ENCODE measurements around the gene SLC38A8. TPM values are rescaled to one million over a fixed set of nuclear protein-coding genes. Genes with fewer than 3 reads are reported as not detected.

SLC38A8 gene
- total RNA-seq, 1 donor from 2014 or later, result not detected

DNA sequence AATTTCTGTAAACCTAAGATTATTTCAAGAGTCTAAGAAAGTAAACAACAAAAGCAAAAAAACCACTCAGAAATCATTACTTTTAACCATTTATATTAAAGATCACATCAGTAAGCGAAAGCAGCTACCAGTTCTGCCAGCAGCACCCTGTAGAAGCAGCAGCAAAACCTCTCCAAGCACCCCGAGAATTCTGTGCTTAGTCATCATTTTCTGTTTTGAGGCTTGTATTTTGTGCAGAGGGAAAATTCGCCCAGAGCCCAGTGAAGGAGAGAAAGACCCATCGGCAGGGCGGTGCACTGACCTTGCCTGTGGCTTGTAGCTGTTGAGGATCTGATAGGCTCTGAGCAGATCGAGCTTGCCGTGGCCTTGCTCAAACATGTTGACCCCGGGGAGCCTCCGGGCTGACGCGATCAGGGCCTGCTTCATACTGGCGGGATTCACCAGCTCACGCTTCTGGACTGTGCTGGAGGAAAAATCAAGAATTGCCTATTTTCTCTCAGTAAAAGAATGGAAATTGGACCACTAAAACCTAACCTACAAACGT lies 38.9 kb upstream of the SLC38A8 start:
- no peak for DNase-seq (ENCODE audit: low read depth)
- TF ChIP-seq, protein P1, sequence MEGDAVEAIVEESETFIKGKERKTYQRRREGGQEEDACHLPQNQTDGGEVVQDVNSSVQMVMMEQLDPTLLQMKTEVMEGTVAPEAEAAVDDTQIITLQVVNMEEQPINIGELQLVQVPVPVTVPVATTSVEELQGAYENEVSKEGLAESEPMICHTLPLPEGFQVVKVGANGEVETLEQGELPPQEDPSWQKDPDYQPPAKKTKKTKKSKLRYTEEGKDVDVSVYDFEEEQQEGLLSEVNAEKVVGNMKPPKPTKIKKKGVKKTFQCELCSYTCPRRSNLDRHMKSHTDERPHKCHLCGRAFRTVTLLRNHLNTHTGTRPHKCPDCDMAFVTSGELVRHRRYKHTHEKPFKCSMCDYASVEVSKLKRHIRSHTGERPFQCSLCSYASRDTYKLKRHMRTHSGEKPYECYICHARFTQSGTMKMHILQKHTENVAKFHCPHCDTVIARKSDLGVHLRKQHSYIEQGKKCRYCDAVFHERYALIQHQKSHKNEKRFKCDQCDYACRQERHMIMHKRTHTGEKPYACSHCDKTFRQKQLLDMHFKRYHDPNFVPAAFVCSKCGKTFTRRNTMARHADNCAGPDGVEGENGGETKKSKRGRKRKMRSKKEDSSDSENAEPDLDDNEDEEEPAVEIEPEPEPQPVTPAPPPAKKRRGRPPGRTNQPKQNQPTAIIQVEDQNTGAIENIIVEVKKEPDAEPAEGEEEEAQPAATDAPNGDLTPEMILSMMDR (conservative IDR thresholded peaks at IDR 0.05; ENCODE audit: low read depth, low read length), result no peak
- H3K4me3 ChIP-seq (ENCODE audit: low read depth, low read length), result no peak overlapping the region

DNA sequence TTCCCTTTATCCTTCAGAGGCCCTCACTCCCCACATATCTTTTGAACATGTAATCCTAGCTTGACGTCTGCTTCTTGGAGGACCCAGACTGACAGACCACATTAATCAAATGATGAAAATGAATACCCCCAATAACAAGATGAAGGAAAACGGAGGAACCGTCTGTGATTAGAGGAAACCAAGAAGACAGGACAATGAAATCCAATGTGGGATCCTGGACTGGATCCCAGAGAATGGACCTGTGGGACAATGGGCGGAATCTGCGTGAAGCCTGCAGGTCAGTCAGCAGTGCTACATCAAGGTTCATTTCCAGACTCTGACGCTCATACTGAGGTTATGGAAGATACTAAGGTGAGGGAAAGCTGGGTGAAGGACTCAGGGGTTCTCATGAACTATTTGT lies 38.2 kb upstream of the SLC38A8 start:
- DNase-seq (ENCODE audit: low read depth), result no peak
- TF ChIP-seq, protein P1 (conservative IDR thresholded peaks at IDR 0.05; ENCODE audit: low read depth, low read length), result no peak
- H3K4me3 ChIP-seq (ENCODE audit: low read depth, low read length), result no peak overlapping the region

DNA sequence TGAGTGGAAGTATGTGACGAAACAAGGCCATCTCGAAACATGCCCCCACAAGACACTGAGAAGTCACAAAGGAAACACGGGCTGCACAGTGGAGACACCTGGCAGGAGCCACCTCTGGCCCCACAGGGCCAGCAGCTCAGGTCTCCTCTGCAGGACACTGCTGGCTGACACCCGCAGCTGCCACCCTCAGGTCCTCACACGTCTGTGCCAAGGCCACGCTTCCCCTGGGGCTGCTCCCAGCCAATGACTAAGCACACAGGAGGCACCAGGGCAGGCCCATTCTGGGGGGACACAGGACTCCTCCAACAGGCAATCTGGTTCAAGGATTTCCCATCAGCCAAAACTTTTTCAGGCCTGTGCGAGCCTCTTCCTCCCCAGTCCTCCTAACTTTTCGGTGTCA lies 37.8 kb upstream of the SLC38A8 start:
- TF ChIP-seq, protein P1 (conservative IDR thresholded peaks at IDR 0.05; ENCODE audit: low read depth, low read length), result no peak
- H3K4me3 ChIP-seq (ENCODE audit: low read depth, low read length), result no peak overlapping the region
- DNase-seq (ENCODE audit: low read depth), result no peak

GRCh38 chr16:84079664-84080063 lies 37.1 kb upstream of the SLC38A8 start:
- TF ChIP-seq, protein P1 (conservative IDR thresholded peaks at IDR 0.05; ENCODE audit: low read depth, low read length), result no peak
- H3K4me3 ChIP-seq (ENCODE audit: low read depth, low read length), result no peak overlapping the region
- no peak for DNase-seq (ENCODE audit: low read depth)

GRCh38 chr16:84075376-84075775 lies 32.8 kb upstream of the SLC38A8 start:
- TF ChIP-seq, protein P1 (conservative IDR thresholded peaks at IDR 0.05; ENCODE audit: low read depth, low read length), result no peak
- DNase-seq (ENCODE audit: low read depth), result no peak
- H3K4me3 ChIP-seq (ENCODE audit: low read depth, low read length), result no peak overlapping the region

- no peak for DNase-seq (ENCODE audit: low read depth)
- H3K4me3 ChIP-seq (ENCODE audit: low read depth, low read length), result no peak overlapping the region
- TF ChIP-seq, protein P1 (conservative IDR thresholded peaks at IDR 0.05; ENCODE audit: low read depth, low read length), result no peak
These were observed 32.1 kb upstream of the SLC38A8 start for GRCh38 chr16:84074721-84075120.

DNA sequence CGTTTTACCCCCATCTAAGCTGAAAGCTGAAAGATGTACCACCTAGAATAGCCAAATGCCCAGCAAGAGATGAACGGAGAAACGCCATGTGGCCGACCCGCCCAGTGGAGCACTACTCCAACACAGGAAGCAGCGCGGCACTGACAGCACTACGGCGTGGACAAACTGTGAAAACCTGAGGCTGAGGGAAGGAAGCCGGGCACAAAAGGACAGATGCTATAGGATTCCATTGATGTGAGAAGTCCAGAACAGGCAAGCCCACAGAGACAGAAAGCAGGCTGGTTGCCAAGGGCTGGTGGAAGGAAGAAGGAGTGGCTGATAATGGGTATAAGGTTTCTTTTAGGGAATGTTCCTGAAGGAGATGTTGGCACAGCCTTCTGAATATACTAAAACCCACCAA lies 29.4 kb upstream of the SLC38A8 start:
- no peak overlapping the region for H3K4me3 ChIP-seq (ENCODE audit: low read depth, low read length)
- no peak for DNase-seq (ENCODE audit: low read depth)
- TF ChIP-seq, protein P1 (conservative IDR thresholded peaks at IDR 0.05; ENCODE audit: low read depth, low read length), result no peak

Data from epithelial cell of proximal tubule (primary cell).